GM19438 (cell line): ENCODE data around the gene TMEM108.

Experiments
- ATAC-seq: cut with Tn5 transposase; IDR thresholded peaks from one replicate; pipeline ENCODE4 v1.9.1; 2021; ENCODE audit warnings: low read depth; ENCODE audit not compliant: unreplicated experiment

The TMEM108 gene

GRCh38 chr3:133374708-133375402, 336.7 kb downstream of the TMEM108 start:
- no peak for ATAC-seq

DNA sequence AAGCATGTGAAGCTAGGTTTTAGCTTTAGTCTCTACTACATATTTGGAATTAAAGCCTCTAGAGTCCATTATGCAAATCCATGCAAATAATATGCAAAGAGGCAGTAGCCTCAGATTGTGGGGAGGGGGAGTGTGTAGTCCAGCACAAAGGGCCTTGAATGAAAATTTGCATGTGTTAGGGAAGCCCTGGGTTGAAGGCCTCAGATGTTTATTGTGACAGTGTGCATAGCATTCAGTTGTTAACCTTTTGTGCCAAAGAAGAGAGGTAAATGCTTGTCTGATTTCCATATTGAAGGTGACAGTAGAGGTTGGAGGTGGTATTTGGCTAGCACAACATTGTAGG, 337.2 kb downstream of the TMEM108 start:
- ATAC-seq, result no peak

DNA sequence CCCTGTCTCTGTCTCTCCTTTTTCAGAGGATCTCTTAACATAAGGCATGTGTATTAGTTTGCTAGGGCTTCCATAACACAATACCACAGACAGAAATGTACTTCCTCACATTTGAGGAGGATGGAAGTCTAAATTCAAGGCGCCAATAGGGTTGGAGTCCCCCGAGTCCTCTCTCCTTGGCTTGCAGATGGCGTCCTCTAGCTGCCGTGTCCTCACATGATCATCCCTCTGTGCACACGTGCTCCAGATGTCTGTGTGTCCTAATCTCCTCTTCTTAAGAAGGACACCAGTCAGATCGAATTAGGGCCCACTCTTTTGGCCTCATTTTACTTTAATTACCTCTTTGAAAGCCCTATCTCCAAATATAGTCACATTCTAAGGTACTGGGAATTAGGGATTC, 338.6 kb downstream of the TMEM108 start:
- ATAC-seq, result no peak

- no peak for ATAC-seq
Observed at GRCh38 chr3:133377396-133377795, 339.2 kb downstream of the TMEM108 start.

DNA sequence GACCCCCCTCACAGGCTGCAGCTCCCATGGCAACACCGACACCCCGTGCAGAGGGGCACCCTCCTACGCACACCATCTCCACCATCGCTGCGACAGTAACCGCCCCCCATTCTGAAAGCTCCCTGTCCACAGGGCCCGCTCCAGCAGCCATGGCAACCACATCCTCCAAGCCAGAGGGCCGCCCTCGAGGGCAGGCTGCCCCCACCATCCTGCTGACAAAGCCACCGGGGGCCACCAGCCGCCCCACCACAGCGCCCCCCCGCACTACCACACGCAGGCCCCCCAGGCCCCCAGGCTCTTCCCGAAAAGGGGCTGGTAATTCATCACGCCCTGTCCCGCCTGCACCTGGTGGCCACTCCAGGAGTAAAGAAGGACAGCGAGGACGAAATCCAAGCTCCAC, 341.7 kb downstream of the TMEM108 start:
- no peak for ATAC-seq

GRCh38 chr3:133380481-133381225, 342.5 kb downstream of the TMEM108 start:
- ATAC-seq, result no peak

DNA sequence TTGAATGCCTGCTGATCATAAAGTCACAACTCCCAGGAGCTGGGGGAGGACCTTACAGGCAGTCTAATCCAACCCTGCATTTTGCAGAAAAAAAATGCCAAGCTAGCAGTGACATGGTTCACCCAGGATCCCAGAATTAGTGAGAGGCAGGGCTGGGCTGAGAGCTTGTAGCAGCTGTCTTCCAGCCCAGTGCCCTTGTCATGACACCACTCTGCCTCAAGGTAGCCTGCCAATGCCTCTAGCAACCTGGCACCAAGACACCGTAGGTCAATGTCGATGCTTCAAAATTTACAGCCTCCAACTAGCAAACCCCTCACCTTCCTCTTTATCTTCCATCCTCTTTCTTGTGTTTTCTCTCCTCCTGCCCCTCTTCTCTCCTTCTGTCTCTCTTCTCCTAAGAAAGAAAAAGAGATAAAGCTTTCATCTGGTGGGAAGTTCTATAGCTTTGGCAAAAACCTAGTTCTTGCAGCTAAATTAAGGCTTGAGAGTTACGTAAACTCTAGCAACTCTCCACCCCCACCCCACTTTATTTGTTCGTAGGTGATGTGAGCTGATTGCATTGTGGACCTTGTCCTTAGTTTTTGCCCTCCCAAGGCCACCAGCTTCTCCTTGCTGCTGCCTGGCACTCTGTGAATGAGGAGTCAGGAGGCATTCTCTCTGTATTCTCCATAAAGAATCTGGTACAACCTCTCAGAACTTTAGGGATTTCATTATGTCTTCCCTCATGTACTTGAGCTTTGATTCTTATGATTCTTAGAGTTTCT, 343.3 kb downstream of the TMEM108 start:
- ATAC-seq, result no peak

DNA sequence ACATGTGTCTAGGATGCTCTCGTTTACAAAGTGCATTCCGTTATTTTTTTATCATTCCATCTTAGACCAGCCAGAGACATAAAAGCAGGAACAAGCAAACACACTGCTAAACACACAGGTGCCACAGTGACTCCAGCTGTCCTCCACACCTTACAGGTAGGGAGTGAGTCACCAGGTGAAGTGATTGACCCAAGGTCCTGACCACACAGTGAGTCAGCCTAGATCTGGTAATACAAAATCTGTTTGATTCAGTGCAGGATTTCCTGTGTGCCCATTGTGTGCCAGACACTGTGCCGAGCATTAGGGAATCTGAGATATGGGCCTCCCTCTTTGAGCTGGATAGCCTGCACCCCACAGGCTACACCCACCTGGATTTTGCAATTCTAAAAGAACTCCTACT, 345.0 kb downstream of the TMEM108 start:
- no peak for ATAC-seq

DNA sequence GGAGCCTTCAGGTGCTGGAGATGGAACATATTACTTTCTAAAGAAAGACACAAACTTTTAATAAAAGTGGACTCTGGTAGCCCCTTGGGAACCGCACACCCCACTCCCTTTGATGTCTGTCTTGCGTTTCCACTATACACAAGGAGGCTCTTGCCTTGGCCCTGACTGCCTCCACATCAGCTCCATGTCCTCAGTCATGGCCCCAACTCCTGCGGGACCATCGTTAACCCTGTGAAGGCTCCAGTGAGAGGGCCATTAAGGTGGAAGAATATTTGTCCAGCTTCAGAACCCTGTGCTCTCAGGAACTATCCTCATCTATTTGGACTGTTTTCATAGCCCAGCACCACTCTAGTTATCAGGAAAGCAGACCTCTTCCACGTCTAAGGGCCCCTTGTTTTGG, 345.6 kb downstream of the TMEM108 start:
- no peak for ATAC-seq

DNA sequence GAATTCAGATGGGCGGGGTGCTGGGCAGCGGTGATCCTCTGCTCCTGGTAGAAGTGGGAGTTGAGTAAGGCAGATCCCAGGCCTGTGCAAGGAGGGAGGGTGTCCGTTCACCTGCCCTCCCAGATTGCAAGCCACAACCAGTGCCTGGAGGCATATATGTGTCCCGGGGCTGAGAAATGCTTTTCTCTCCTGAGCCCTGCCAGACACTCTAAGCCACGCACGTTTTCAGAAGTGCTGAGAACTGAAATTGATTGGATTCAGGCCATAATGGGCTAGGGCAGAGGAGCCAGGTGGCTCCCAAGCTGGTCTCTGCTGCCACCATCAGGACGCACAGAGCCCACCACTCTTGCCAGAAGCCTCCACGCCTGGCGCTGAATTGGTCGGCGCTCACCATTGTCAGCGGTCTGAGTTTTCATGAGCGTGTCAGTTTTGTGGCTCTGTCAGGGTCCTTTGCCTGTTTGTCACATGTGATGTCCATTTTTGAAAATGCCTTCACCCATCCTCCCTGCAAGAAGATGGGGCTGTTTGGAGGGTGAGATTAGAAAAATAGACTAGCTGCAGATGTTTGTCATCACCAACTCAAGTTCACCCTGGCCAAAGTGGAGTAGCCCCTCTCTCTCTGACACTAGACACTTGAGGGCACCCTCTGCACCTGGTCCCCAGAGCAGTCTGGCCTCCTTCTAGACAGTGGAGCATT, 346.3 kb downstream of the TMEM108 start:
- ATAC-seq, result peak; percentile 60

DNA sequence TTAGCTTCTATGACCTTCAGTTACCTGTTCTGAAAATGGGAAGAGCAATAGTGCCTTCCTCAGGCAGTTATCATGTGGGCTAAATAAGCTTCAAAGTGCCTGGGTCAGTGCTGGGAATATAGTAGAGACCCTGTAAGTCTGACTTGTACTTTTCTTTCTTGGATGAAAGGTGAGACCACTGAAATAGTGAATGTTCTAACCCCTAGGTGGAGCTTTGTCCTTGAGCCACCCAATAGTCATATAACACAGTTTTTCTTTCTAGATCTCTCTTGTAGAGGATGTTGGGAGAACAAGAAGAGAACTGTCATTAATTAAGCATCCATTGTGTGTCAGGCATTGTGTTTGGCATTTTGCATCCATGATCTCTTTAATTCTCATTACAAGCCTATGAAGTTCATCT, 348.7 kb downstream of the TMEM108 start:
- ATAC-seq, result no peak

- no peak for ATAC-seq
Observed at GRCh38 chr3:133387341-133387740, 349.1 kb downstream of the TMEM108 start.

- no peak for ATAC-seq
Observed at GRCh38 chr3:133388696-133389395, 350.7 kb downstream of the TMEM108 start.

- no peak for ATAC-seq
Observed at GRCh38 chr3:133390715-133391114, 352.5 kb downstream of the TMEM108 start.

DNA sequence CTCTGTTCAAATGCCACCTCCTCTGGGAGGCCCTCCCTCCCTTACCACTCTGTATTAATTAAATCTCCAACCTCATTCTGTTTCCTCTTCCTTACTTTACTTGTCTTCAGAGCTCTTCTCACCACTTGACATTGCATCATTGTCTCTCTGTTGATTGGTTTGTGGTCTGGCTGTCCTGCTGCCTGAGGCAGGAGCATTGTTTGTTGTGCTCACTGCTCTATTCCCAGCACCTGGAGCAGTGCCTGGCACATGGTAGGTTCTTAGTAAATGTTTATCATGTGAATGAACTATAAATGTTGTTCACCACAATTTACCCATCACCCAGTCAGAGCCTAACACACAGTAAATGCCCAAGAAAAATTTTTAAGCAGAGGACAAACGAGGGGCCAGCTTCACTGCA, 355.0 kb downstream of the TMEM108 start:
- no peak for ATAC-seq

GRCh38 chr3:133393691-133394474, 355.7 kb downstream of the TMEM108 start:
- ATAC-seq, result no peak

GRCh38 chr3:133394561-133395311, 356.5 kb downstream of the TMEM108 start:
- no peak for ATAC-seq

DNA sequence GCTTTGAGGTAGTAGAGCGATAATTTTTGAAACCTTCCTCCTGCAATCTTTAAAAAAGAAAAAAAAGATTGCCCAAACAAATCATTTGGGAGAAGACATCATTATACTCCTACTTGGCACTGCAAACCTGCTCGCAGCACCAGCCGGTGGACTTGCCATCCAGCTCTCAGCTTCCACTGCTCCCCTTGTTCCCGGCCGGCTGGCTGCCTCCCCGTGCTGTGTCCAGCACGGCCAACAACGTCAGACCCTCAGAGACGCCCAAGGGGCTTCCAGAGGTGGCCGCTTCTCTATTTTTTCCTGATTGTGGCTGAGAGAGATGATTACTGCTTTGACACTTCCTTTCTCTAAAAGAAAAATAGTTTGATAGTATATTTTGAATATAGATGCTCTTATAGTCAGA, 358.7 kb downstream of the TMEM108 start:
- ATAC-seq, result no peak

DNA sequence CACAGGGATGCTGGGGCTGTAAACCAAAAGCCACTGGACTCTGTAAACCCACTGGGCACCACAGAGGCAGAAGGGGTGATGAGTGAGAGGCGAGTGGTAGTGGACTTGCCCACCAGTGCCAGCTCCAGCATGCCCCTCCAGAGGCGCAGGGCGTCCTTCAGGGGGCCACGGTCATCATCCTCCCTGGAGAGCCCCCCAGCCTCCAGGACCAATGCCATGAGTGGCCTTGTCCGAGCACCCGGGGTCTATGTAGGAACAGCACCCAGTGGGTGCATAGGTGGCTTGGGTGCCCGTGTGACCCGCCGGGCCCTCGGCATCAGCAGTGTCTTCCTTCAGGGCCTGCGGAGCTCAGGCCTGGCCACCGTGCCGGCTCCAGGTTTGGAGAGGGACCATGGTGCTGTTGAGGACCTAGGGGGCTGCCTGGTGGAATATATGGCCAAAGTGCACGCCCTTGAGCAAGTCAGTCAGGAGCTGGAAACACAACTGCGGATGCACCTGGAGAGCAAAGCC, 361.9 kb downstream of the TMEM108 start, which contains the start of gene BFSP2:
TSS of gene BFSP2 (plus strand) at position 51 of the 510 bp plus-strand sequence. CDS start at position 79, 28 bp downstream.
- ATAC-seq, result no peak
